OCI-LY3 (cell line): Measurements from ENCODE around the gene HYOU1.

ENCODE experiments used
- EZH2phosphoT487 ChIP-seq: fragments of 200-600 bp; shearing (Covaris generic); IDR thresholded peaks from 2 replicates; pipeline ENCODE4 v1.6.1; 2018; ENCODE audit warnings: antibody characterized with exemption, mixed run types, low read depth
- TF ChIP-seq, protein P1 (sequence below): fragments of 200-600, 300-600 bp; sonication (generic); IDR thresholded peaks from 2 replicates; pipeline ENCODE4 v1.5.1; 2014; ENCODE audit warnings: antibody characterized with exemption, low read length, low read depth

- TF ChIP-seq, protein P1, sequence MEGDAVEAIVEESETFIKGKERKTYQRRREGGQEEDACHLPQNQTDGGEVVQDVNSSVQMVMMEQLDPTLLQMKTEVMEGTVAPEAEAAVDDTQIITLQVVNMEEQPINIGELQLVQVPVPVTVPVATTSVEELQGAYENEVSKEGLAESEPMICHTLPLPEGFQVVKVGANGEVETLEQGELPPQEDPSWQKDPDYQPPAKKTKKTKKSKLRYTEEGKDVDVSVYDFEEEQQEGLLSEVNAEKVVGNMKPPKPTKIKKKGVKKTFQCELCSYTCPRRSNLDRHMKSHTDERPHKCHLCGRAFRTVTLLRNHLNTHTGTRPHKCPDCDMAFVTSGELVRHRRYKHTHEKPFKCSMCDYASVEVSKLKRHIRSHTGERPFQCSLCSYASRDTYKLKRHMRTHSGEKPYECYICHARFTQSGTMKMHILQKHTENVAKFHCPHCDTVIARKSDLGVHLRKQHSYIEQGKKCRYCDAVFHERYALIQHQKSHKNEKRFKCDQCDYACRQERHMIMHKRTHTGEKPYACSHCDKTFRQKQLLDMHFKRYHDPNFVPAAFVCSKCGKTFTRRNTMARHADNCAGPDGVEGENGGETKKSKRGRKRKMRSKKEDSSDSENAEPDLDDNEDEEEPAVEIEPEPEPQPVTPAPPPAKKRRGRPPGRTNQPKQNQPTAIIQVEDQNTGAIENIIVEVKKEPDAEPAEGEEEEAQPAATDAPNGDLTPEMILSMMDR = no peak
- TF ChIP-seq EZH2phosphoT487 = no peak
Observed at GRCh38 chr11:119089319-119089718, 32.3 kb upstream of the HYOU1 start.
